ENCODE results near the gene NPHS1. TPM values are rescaled to one million over a fixed set of nuclear protein-coding genes. Genes with fewer than 3 reads are reported as not detected.
A peak's percentile ranks its signal among the peaks of the same experiment; 100 is the strongest.

NPHS1 gene
- total and polyA plus RNA-seq, 9 donors, result 0.01 to 1.0 (median 0.12) TPM; not detected in 6

GRCh38 chr19:35885225-35885738, 33.0 kb upstream of the NPHS1 start:
- H3K27me3 ChIP-seq, result no peaks in the 10 kb centered on the region
- TF ChIP-seq CTCF (IDR thresholded peaks at IDR 0.05), result no peak
- TF ChIP-seq POLR2A (IDR thresholded peaks at IDR 0.05), result no peak
- TF ChIP-seq EP300 (IDR thresholded peaks at IDR 0.05), result no peak
- H3K27ac ChIP-seq, result no peak overlapping the region
- no peak for DNase-seq
- WGBS, 3 donors, result 87 to 92% (median 88%) methylated on average over 6 of the region's 6 CpGs
- H3K4me1 ChIP-seq (ENCODE audit: insufficient read depth), result no peaks in the 10 kb centered on the region
- intact Hi-C loops (cut with DNase I), result no loop called here
- H3K9me3 ChIP-seq, result no peaks in the 10 kb centered on the region
- H3K4me3 ChIP-seq, result no peak overlapping the region
- no peaks in the 10 kb centered on the region for H3K36me3 ChIP-seq

GRCh38 chr19:35883882-35884281, 31.6 kb upstream of the NPHS1 start:
- intact Hi-C loops (cut with DNase I), result loop anchor here in 3 of 4 donors (5.0 kb wide), 2 partner anchors 43 to 48 kb away; no protein-coding TSS in a partner anchor
- Histone ChIP-seq H3K9me3 (no peaks in the 10 kb centered on the region), H3K4me1 (ENCODE audit: insufficient read depth) (no peaks in the 10 kb centered on the region), H3K36me3 (no peaks in the 10 kb centered on the region), H3K27ac (no peak overlapping the region), H3K27me3 (no peaks in the 10 kb centered on the region), H3K4me3 (no peak overlapping the region)
- TF ChIP-seq CTCF (IDR thresholded peaks at IDR 0.05) (no peak), POLR2A (IDR thresholded peaks at IDR 0.05) (no peak), EP300 (IDR thresholded peaks at IDR 0.05) (no peak)
- WGBS, 3 donors, result 46 to 61% (median 54%) methylated on average over 2 of the region's 2 CpGs
- no peak for DNase-seq

- intact Hi-C loops (cut with DNase I), result loop anchor here in 3 of 4 donors (5.0 kb wide), 2 partner anchors 45 to 50 kb away; no protein-coding TSS in a partner anchor
- no peaks in the 10 kb centered on the region for H3K27me3 ChIP-seq
- TF ChIP-seq CTCF (IDR thresholded peaks at IDR 0.05), result peak in 2 of 3 donors; percentile 22 to 34
- no peak for TF ChIP-seq POLR2A (IDR thresholded peaks at IDR 0.05)
- WGBS, 3 donors, result 19 to 28% (median 22%) methylated on average over 8 of the region's 8 CpGs
- no peak overlapping the region for H3K27ac ChIP-seq
- DNase-seq, result peak in 1 of 5 donors; percentile 42
- no peak overlapping the region for H3K4me3 ChIP-seq
- no peaks in the 10 kb centered on the region for H3K36me3 ChIP-seq
- no peaks in the 10 kb centered on the region for H3K9me3 ChIP-seq
- no peaks in the 10 kb centered on the region for H3K4me1 ChIP-seq (ENCODE audit: insufficient read depth)
These were observed 30.0 kb upstream of the NPHS1 start for GRCh38 chr19:35882114-35882832.

GRCh38 chr19:35879770-35880317, 27.5 kb upstream of the NPHS1 start:
- TF ChIP-seq EP300 (IDR thresholded peaks at IDR 0.05), result no peak
- TF ChIP-seq POLR2A (IDR thresholded peaks at IDR 0.05), result no peak
- no peak for TF ChIP-seq CTCF (IDR thresholded peaks at IDR 0.05)
- Histone ChIP-seq H3K4me1 (ENCODE audit: insufficient read depth) (no peaks in the 10 kb centered on the region), H3K4me3 (no peak overlapping the region), H3K9me3 (no peaks in the 10 kb centered on the region), H3K36me3 (no peaks in the 10 kb centered on the region), H3K27ac (no peak overlapping the region), H3K27me3 (no peaks in the 10 kb centered on the region)
- peak; percentile 70 to 90 (median 82) for DNase-seq
- 1 to 4% (median 2%) methylated on average over 28 of the region's 28 CpGs for WGBS, 3 donors
- intact Hi-C loops (cut with DNase I), result loop anchor here (5.0 kb wide), 2 partner anchors 47 to 52 kb away; no protein-coding TSS in a partner anchor
